WTC11 (cell line): ENCODE measurements around the gene CXCL12. TPM values are rescaled to one million over a fixed set of nuclear protein-coding genes. Genes with fewer than 3 reads are reported as not detected.
A peak's percentile ranks its signal among the peaks of the same experiment; 100 is the strongest.

Experiments used
- ATAC-seq: fragments of 200-7000 bp; cut with Tn5 transposase; 2 replicates; pipeline ENCODE4 v1.10.0; 2021; ENCODE audit warnings: mild to moderate bottlenecking, moderate library complexity
- CTCF ChIA-PET: fragments of 300-600 bp; sonication (Branson Sonifier 250); formaldehyde crosslinking; loops from one replicate; lab custom pipeline; 2021; ENCODE audit warnings: antibody characterized with exemption; lab: Charles Lee
- POLR2A ChIA-PET: fragments of 350-600 bp; sonication (Branson Sonifier 250); formaldehyde crosslinking; loops from one replicate; lab custom pipeline; 2021; ENCODE audit warnings: antibody characterized with exemption; lab: Charles Lee
- DNase-seq: peaks from one replicate; pipeline ENCODE4 v3.0.0; 2021; ENCODE audit warnings: low spot score
- H3K27ac Mint-ChIP-seq: 2 replicates; pipeline ENCODE4 v1.8.0; 2021; ENCODE audit warnings: mixed read lengths
- H3K27me3 Mint-ChIP-seq: 2 replicates; pipeline ENCODE4 v1.8.0; 2021; ENCODE audit warnings: low read depth, mild to moderate bottlenecking, moderate library complexity, mixed read lengths
- H3K36me3 Mint-ChIP-seq: 2 replicates; pipeline ENCODE4 v1.8.0; 2021; ENCODE audit warnings: mixed read lengths
- H3K4me1 Mint-ChIP-seq: 2 replicates; pipeline ENCODE4 v1.8.0; 2022; ENCODE audit warnings: mixed read lengths
- H3K4me3 Mint-ChIP-seq: 2 replicates; pipeline ENCODE4 v1.8.0; 2021; ENCODE audit warnings: mild to moderate bottlenecking, moderate library complexity, mixed read lengths
- H3K9me3 Mint-ChIP-seq: 2 replicates; pipeline ENCODE4 v1.8.0; 2021; ENCODE audit warnings: mixed read lengths
- ATF1 ChIP-seq: sonication (generic); formaldehyde crosslinking; IDR thresholded peaks from 2 replicates; pipeline ENCODE4 v1.8.1; 2023; ENCODE audit warnings: mild to moderate bottlenecking, moderate library complexity, missing genetic modification reagents
- ATF2 ChIP-seq: sonication (generic); formaldehyde crosslinking; IDR thresholded peaks from 2 replicates; pipeline ENCODE4 v1.8.1; 2022; ENCODE audit warnings: low read depth, missing genetic modification reagents, borderline replicate concordance
- CBFB ChIP-seq: sonication (generic); formaldehyde crosslinking; IDR thresholded peaks from 2 replicates; pipeline ENCODE4 v1.8.1; 2022; ENCODE audit warnings: mild to moderate bottlenecking, low read depth, missing genetic modification reagents
- CTCF ChIP-seq: fragments of 200-600 bp; IDR thresholded peaks from 2 replicates; pipeline ENCODE4 v1.8.0; 2022; ENCODE audit warnings: antibody characterized with exemption
- E2F5 ChIP-seq: sonication (generic); formaldehyde crosslinking; IDR thresholded peaks from 2 replicates; pipeline ENCODE4 v1.8.1; 2022; ENCODE audit warnings: mild to moderate bottlenecking, moderate library complexity, missing genetic modification reagents
- ESRRA ChIP-seq: sonication (generic); formaldehyde crosslinking; IDR thresholded peaks from 2 replicates; pipeline ENCODE4 v1.8.1; 2022; ENCODE audit warnings: mild to moderate bottlenecking, missing genetic modification reagents, borderline replicate concordance
- FOXJ3 ChIP-seq: sonication (generic); formaldehyde crosslinking; IDR thresholded peaks from 2 replicates; pipeline ENCODE4 v1.9.0; 2021; ENCODE audit warnings: missing genetic modification reagents, mild to moderate bottlenecking, borderline replicate concordance
- FOXP4 ChIP-seq: sonication (generic); formaldehyde crosslinking; IDR thresholded peaks from 2 replicates; pipeline ENCODE4 v1.8.0; 2022; ENCODE audit warnings: mild to moderate bottlenecking, missing genetic modification reagents
- NFYB ChIP-seq: sonication (generic); formaldehyde crosslinking; conservative IDR thresholded peaks from 2 replicates; pipeline ENCODE4 v1.8.0; 2022; ENCODE audit warnings: low read depth, missing genetic modification reagents
- OVOL2 ChIP-seq: fragments of 250-450 bp; sonication (Bioruptor Pico); IDR thresholded peaks from 2 replicates; pipeline ENCODE4 v1.9.0; 2021; ENCODE audit warnings: mild to moderate bottlenecking, borderline replicate concordance
- SOX15 ChIP-seq: fragments of 250-450 bp; sonication (Bioruptor Pico); IDR thresholded peaks from 2 replicates; pipeline ENCODE4 v1.9.0; 2021; ENCODE audit warnings: mild to moderate bottlenecking
- TEAD1 ChIP-seq: sonication (generic); formaldehyde crosslinking; IDR thresholded peaks from 2 replicates; pipeline ENCODE4 v1.8.0; 2022; ENCODE audit warnings: mild to moderate bottlenecking, missing genetic modification reagents
- TEAD4 ChIP-seq: sonication (generic); formaldehyde crosslinking; IDR thresholded peaks from 2 replicates; pipeline ENCODE4 v1.8.0; 2022; ENCODE audit warnings: mild to moderate bottlenecking, missing genetic modification reagents
- TP53 ChIP-seq: sonication (generic); formaldehyde crosslinking; IDR thresholded peaks from 2 replicates; pipeline ENCODE4 v1.8.1; 2023; ENCODE audit warnings: mild to moderate bottlenecking, missing genetic modification reagents
- ZNF219 ChIP-seq: sonication (generic); formaldehyde crosslinking; IDR thresholded peaks from 2 replicates; pipeline ENCODE4 v1.8.0; 2023; ENCODE audit warnings: missing genetic modification reagents, mild to moderate bottlenecking, borderline replicate concordance
- ZNF671 ChIP-seq: fragments of 250-450 bp; sonication (Bioruptor Pico); IDR thresholded peaks from 2 replicates; pipeline ENCODE4 v1.8.0; 2021; ENCODE audit warnings: mild to moderate bottlenecking
- total RNA-seq: library from RNA; stranded (reverse); gene quantifications from 3 replicates; pipeline ENCODE4 v1.2.3, GENCODE V29; 2021
- TF ChIP-seq, protein P1 (sequence below): sonication (generic); formaldehyde crosslinking; IDR thresholded peaks from 2 replicates; pipeline ENCODE4 v1.8.1; 2022; ENCODE audit warnings: mild to moderate bottlenecking, missing genetic modification reagents, moderate library complexity, borderline replicate concordance
- TF ChIP-seq, protein P2 (sequence below): sonication (generic); formaldehyde crosslinking; IDR thresholded peaks from 2 replicates; pipeline ENCODE4 v1.8.0; 2023; ENCODE audit warnings: missing genetic modification reagents, mild to moderate bottlenecking, borderline replicate concordance

The CXCL12 gene
- total RNA-seq, 1 experiment from 2014 or later: 52.4 TPM

DNA sequence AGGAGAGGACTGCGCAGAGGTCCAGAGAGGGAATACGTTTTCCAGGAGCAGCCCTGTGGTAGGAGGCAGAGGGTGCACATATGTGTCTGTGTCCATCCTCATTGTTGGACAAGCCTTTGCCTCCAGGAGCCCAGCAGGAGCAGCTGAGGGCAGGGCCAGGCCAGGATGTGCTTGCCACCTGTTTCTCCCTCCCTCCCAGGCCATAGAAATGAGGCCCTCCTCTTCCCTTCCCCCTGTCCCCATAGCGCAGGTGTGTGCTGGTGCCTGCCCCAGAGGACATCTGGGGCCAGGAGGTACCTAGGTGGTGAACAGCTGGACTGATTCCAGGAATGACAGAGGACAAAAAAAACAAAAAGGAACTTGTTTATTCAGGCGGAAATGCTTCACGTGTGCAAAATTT, 10.5 kb upstream of the CXCL12 start:
- Mint-ChIP-seq H3K36me3 (no peaks in the 10 kb centered on the region), H3K9me3 (no peaks in the 10 kb centered on the region), H3K4me3 (no peak overlapping the region), H3K4me1 (peaks cover 49% of the 10 kb centered on the region), H3K27me3 (peaks cover 24% of the 10 kb centered on the region), H3K27ac (0 out of 2 replicates have a peak overlapping the region, but pooled peaks have one; percentile 26)
- ChIA-PET POLR2A (no interaction called here), CTCF (interaction anchor here (1.0 to 6.3 kb wide), 5 partner anchors 9 to 414 kb away, joined by 3 to 52 read pairs (median 3); no protein-coding TSS in a partner anchor)
- DNase-seq (no peak), ATAC-seq (no peak)
- no peak for TF ChIP-seq NFYB (CRISPR knock-in tag)
- no peak for TF ChIP-seq ESRRA (CRISPR knock-in tag)
- TF ChIP-seq SOX15 (CRISPR knock-in tag): no peak
- no peak for TF ChIP-seq ATF1
- TF ChIP-seq CBFB (CRISPR knock-in tag): no peak
- no peak for TF ChIP-seq TP53
- TF ChIP-seq E2F5 (CRISPR knock-in tag): no peak
- TF ChIP-seq, protein P1, sequence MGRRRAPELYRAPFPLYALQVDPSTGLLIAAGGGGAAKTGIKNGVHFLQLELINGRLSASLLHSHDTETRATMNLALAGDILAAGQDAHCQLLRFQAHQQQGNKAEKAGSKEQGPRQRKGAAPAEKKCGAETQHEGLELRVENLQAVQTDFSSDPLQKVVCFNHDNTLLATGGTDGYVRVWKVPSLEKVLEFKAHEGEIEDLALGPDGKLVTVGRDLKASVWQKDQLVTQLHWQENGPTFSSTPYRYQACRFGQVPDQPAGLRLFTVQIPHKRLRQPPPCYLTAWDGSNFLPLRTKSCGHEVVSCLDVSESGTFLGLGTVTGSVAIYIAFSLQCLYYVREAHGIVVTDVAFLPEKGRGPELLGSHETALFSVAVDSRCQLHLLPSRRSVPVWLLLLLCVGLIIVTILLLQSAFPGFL (CRISPR knock-in tag): no peak
- TF ChIP-seq ATF2: no peak
- TF ChIP-seq FOXJ3 (CRISPR knock-in tag): no peak
- no peak for TF ChIP-seq FOXP4 (CRISPR knock-in tag)
- no peak for TF ChIP-seq TEAD4 (CRISPR knock-in tag)
- no peak for TF ChIP-seq OVOL2
- TF ChIP-seq TEAD1 (CRISPR knock-in tag): no peak
- TF ChIP-seq, protein P2, sequence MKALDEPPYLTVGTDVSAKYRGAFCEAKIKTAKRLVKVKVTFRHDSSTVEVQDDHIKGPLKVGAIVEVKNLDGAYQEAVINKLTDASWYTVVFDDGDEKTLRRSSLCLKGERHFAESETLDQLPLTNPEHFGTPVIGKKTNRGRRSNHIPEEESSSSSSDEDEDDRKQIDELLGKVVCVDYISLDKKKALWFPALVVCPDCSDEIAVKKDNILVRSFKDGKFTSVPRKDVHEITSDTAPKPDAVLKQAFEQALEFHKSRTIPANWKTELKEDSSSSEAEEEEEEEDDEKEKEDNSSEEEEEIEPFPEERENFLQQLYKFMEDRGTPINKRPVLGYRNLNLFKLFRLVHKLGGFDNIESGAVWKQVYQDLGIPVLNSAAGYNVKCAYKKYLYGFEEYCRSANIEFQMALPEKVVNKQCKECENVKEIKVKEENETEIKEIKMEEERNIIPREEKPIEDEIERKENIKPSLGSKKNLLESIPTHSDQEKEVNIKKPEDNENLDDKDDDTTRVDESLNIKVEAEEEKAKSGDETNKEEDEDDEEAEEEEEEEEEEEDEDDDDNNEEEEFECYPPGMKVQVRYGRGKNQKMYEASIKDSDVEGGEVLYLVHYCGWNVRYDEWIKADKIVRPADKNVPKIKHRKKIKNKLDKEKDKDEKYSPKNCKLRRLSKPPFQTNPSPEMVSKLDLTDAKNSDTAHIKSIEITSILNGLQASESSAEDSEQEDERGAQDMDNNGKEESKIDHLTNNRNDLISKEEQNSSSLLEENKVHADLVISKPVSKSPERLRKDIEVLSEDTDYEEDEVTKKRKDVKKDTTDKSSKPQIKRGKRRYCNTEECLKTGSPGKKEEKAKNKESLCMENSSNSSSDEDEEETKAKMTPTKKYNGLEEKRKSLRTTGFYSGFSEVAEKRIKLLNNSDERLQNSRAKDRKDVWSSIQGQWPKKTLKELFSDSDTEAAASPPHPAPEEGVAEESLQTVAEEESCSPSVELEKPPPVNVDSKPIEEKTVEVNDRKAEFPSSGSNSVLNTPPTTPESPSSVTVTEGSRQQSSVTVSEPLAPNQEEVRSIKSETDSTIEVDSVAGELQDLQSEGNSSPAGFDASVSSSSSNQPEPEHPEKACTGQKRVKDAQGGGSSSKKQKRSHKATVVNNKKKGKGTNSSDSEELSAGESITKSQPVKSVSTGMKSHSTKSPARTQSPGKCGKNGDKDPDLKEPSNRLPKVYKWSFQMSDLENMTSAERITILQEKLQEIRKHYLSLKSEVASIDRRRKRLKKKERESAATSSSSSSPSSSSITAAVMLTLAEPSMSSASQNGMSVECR (CRISPR knock-in tag): no peak
- TF ChIP-seq CTCF: no peak
- TF ChIP-seq ZNF671 (CRISPR knock-in tag): no peak
- TF ChIP-seq ZNF219: no peak
